ENCODE results near the gene ZDHHC12.
"Not testable (repeated sequence)": the region's sequence is repeated elsewhere in the genome, so short reads cannot be mapped to it uniquely, and the experiment has no call there.

Gene ZDHHC12

DNA sequence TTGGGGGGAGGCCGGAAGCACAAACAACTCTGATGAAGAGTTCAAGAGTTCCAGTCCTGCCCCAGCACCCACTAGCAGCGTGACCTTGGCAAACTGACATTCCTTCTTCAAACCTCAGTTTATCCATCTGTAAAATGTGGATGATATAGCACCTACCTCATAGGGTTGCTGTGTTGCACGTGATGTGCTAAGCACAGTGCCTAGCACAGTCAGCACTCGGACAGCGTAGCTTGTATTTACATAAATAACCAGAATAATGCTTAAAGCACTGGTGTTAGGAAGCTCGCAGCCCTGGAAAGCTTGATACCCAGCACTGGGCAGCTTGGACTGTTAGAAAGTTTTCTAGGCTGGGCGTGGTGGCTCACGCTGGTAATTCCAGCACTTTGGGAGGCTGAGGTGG is 16.5 kb downstream of the ZDHHC12 start:
- no peak for DNase-seq (ENCODE audit: low spot score)

DNA sequence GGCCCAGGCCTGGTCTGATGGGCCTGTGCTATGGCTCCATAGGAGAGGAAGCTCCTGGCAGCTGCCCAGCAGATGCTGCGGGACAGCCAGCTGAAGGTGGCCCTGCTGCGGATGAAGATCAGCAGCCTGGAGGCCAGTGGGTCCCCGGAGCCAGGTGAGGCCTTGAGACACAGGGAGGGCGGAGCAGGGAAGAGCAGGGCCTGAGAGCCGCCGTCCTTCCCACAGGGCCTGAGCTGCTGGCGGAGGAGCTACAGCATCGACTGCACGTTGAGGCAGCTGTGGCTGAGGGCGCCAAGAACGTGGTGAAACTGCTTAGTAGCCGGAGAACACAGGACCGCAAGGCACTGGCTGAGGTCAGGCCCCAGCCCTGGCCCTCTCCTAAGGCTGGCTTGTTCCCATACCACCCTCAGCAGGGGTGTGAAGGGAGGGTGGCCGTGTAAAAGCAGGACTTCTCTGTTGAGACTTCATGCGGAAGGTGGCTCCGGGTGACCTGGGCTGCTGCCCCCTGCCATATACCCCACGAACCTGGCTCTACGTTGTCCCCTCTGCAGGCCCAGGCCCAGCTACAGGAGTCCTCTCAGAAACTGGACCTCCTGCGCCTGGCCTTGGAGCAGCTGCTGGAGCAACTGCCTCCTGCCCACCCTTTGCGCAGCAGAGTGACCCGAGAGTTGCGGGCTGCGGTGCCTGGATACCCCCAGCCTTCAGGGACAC is 17.1 kb downstream of the ZDHHC12 start:
- DNase-seq (ENCODE audit: low spot score), result no peak

DNA sequence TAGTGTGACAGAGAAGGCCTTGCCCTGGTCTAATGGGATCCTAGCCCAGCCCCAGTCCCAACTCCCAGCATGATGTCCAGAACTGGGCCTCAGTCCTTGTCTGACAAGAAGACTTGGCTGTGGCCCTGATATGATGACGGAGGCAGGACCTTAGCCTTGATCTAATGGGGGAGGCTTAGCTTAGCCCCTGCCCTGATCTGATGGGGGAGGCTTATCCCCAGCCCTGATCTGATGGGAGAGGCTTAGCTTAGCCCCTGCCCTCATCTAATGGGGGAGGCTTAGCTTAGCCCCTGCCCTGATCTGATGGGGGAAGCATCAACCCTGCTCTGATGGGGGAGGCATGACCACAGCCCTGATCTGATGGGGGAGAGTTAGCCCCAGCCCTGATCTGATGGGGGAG is 17.9 kb downstream of the ZDHHC12 start:
- no peak for DNase-seq (ENCODE audit: low spot score)

DNA sequence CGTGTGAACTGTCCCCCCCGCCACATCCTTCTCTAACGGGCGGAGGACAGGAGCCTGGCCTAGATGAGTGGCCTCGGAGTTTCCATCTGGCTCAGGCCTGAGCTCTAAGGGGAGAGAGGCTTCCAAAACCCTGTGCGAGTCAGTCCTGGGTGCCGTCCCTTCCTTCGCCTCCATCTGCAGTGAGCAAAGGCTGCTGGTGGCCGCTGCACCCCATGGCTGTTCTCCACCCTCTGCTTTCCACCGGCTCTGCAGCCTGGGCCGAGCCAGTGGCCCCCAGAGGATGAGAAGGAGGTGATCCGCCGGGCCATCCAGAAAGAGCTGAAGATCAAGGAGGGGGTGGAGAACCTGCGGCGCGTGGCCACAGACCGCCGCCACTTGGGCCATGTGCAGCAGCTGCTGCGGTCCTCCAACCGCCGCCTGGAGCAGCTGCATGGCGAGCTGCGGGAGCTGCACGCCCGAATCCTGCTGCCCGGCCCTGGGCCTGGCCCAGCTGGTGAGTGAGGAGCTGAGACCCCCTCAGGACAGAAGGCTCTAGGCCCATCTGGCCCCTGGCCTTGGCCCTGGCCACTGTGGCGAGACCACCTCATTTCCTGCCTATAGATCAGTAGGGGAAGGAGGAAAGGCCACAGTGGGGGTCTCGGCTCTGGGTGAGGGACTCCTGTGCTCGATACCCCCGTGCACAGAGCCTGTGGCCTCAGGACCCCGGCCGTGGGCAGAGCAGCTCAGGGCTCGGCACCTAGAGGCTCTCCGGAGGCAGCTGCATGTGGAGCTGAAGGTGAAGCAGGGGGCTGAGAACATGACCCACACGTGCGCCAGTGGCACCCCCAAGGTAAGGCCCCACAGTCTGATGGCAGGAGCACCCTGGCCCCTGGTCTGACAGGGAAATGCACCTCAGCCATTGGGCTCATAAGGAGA is 18.6 kb downstream of the ZDHHC12 start:
- no peak for DNase-seq (ENCODE audit: low spot score)

DNA sequence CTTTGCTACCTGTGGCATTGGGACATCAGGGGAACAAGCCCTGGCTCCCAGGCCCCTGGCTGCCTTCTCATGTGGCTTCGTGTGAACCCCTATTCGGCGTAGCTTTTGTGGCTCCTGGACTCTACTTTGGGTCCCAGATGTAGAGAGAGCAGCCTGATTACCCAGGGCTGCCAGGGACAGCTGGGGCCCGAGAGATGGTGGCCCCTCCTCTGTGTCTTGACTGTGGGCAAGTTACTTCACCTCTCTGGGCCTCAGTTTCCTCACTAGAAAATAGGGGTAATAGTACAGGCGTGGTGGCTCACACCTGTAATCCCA is 19.6 kb downstream of the ZDHHC12 start:
- DNase-seq (ENCODE audit: low spot score), result no peak

DNA sequence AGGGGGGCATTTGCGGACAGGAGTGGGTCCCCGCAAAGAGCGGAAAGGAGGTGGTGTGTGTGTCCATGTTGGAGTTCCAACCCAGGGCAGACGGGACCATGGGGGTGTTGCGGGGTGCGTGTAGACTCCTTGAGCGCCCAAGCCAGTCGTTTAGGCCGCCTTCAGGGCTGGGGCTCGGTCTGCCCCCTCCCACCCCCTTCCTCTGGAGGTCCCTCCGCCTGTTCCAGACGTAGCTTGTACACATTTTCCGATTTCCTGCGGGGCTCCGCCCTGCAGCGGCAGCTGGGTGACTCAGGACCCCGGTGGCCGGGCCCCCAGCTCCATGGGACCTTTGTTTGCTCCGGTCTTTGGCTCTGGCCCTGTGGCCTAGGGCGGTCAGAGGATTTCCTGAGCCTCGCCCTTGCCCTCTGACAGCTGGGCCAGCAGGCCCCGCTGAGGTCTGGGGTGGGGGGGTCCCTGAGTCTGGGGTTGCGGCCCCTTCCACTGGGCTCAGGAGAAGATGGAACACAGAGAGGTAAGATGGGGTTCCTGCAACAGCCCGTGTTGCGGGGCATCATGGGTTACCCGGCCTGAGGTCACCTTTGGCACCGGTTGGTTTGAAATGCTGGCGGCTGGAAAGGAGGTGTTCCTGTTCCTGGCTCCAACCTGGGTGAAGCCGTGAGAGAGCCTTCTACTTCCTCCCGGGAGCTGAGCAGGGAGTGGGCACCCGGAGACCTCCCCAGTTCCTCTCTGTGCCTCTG is 20.1 kb downstream of the ZDHHC12 start:
- DNase-seq (ENCODE audit: low spot score), result no peak

DNA sequence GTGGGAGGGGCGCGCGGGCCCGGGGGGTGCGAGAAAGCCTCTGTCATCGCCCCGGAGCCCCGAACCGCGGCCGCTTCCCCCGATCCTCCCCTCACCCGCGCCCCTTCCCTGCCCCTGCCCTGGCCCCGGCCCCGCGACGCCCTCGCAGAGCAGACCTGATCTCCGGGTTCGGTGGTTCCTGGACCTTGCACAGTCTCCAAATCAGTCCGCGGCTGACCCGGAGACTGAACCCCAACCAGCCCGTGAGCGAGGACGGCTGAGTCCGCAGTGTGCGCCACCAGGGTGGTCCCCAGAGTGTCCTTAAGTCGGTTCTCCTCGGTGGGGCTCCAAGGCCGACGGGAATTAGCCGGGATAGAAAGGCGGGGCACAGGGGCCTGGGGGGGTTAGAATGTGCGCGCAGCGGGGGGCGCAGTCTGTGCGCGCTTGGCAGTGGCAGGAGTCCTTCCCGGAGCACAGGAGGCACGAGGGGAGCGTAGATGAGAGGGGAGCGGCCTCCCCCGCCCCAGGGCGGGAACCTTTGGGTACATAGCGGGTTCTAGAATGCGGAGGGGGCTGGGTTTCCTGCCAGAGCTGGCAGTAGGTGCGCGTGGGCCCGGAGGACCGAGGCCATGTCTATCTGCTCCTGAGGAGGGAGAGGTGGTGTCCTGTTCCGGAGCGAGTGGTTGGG is 20.8 kb downstream of the ZDHHC12 start:
- no peak for DNase-seq (ENCODE audit: low spot score)

DNA sequence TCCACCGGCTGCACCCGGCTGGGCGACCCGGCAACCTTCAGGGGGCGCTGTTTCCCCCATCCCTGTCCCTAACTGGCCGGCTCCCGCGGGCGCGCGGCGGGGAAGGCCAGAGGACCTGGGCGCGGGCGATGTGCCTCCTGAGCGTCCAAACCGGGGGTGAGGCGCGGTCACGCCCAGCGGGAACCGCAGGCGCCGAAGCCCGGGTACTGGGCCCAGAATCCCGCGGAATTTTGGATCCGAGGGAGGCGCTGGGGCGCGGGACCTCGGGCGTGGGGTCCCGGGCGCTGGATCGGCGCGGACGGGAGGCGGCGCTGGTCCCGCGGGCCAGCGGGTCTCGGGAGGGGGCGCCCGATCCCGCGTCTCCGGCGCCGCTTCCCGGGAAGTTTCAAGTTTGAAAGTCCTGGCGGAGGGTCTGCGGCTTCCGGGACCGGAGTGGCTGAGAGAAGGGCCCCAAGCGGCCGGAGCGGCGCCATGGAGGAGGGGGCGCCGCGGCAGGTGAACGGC is 21.4 kb downstream of the ZDHHC12 start, which contains the start of gene PKN3:
Gene PKN3 (plus strand): TSS at position 59 of the 504 bp plus-strand sequence. CDS start 413 bp downstream, at position 472.
- peak; percentile 80 for DNase-seq (ENCODE audit: low spot score)

DNA sequence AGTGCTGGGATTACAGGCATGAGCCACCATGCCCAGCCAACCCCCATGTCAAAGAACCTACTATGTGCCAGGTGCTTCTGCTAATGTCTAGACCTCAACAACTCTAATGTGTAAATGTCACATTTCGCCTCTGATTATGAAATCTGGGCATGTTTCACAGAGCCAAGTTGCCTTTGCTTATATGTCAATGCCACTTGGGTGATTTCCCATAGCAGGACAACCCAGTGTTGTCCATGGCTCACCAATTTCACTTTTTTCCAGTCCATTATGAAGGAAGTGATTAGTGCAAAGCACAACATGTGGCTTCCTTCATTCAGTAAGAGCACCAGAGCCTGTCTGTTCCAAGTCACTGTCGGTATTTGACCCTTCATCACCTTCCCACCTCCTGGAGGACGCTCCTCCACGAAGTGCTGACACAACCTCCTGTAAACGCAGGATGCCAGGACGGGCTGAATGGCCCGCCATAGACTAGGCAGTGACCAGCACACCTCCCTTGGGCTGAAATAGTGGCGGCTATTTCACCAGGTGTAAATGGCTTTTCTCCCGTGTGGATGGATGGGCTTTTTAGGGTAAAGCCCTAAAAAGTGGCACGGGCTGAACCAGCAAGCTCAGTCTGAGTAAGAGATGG is 22.6 kb downstream of the ZDHHC12 start:
- DNase-seq (ENCODE audit: low spot score), result no peak

DNA sequence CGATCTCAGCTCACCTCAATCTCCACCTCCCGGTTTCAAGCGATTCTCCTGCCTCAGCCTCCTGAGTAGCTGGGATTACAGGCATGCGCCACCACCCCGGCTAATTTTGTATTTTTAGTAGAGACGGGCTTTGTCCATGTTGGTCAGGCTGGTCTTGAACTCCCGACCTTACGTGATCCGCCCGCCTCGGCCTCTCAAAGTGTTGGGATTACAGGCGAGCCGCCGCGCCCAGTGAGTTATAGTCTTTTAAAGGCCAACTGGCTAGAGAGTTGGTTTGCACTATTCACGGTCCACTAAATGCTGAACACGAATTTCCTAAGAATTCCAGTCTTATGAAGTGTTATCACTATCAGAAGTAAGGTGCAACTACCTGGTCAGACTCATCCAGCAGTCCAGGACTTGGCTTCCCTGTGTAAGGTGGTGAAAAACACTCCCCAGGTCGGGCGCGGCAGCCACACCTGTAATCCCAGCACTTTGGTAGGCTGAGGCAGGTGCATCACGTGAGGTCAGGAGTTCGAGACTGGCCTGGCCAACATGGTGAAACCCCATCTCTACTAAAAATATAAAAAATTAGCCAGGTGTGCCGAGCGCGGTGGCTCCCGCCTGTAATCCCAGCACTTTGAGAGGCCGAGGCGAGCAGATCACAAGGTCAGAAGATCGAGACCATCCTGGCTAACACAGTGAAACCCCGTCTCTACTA is 24.7 kb downstream of the ZDHHC12 start:
- DNase-seq (ENCODE audit: low spot score), result not testable (repeated sequence)

DNA sequence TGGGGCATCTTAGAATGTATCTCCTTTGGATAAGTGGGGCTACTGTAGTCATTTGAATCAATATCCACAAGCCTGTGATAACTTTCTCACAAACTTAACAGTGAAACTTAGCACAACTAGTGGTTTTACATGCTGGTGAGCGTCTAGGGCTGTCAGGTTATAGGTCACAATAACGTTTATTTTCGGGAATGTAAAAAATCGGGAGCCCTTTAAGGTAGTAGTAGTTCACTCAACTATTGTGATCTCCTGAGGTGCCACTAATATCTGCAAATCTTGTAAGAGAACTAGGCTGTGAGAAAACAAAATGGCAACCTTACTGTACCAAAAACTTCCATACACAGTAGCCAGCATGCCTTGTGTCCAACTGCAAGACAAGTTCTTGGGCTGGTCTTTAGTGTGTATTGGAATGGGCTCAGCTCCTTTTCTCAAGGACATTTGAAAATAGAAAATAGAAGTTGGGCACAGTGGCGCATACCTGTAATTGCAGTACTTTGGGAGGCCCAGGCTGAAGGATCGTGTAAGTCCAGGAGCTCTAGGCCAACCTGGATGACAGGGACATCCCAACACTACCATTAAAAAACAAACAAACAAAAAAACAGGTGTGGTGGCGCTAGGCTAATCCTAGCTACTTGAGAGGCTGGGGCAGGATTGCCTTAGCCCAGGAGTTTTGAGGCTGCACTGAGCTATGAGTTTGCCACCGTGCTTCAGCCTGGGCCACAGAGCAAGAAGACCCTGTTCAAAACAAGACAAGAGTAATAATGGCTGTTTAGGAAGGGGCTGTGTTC is 26.8 kb downstream of the ZDHHC12 start:
- DNase-seq (ENCODE audit: low spot score), result no peak

DNA sequence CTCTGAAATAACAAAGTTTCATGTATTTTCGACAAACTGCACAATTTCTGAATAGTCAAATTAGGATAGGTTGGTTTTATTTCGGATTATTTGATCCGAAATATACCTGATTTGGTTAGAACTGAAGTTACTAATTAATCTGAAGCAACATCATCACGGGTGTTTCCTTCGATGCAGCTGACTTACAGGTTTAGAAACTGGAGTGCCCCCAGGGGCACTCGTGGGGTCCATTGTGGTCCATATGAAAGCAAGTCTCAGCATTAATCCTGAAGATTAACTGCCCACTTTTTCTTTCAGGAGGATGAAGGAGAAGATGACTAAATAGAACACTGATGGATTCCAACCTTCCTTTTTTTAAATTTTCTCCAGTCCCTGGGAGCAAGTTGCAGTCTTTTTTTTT is 29.6 kb downstream of the ZDHHC12 start:
- no peak for DNase-seq (ENCODE audit: low spot score)

DNA sequence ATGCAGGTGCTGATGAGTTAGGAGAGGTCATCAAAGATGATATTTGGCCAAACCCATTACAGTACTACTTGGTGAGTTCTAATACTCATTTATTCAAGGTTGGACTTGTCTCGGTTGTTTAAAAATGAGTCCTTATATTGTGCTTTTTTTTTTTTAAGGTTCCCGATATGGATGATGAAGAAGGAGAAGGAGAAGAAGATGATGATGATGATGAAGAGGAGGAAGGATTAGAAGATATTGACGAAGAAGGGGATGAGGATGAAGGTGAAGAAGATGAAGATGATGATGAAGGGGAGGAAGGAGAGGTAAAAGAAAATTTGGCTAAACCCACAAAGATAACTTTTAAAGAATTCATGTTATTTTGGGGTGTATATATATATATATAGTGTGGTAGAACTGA is 30.2 kb downstream of the ZDHHC12 start:
- not testable (repeated sequence) for DNase-seq (ENCODE audit: low spot score)

DNA sequence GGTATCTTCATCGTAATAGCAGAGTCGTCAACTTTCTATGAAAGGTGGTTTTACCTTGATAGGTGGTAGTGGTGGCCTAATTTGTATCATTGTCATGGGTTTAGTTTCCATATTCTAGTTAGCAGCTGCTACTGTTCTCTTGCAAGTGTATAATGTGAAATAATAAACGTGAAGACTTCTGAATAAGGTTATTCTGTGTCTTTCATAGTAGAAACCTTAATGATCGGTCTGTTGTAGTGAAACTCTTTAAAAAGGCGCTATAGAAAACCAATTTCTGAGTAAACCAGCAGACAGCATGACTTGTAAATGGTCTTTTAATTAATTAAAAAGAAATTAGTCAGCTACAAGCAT is 33.3 kb downstream of the ZDHHC12 start:
- DNase-seq (ENCODE audit: low spot score), result no peak

DNA sequence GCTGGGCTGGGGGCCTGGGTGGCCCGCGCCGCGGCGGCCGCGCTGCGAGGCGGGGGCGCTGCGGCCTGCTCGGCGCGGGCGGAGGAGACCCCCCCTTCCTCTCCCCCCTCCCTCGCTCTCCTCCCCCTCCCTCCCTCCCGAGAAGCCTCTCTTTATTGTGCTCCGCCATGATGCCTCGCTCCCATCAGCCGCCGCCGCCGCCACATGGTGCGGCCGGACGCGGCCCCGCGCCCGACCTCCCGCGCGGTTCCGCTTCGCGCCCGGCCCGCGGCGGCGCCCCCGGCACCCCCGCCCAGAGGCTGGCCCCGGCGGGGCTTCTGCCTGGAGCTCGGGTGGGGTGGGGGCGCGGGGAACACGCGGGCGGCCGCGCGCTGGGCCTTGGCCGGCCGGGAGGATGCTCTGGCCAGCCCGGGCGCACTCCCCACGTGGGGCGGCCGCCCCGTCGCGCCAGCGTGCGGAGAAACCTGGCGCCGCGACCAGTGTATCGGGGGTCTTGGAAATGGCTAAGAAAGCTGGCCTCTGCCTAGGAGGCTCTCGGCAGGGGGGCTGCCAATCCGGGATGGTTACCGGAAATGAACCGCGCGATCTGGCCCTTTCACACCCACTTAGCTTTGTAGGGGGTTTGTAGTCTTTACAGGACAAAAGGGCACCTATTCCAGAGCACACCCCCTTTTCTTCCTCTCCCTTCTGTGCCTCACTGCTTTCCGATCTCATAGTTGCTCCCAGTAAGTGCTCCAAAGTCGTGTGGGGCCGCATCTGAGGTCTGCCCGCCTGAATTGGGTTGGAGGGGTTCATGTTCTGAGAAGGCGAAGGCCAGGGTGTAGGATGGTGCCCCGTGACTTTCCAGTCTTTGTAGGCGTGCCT is 33.9 kb downstream of the ZDHHC12 start:
- peak; percentile 29 for DNase-seq (ENCODE audit: low spot score)

DNA sequence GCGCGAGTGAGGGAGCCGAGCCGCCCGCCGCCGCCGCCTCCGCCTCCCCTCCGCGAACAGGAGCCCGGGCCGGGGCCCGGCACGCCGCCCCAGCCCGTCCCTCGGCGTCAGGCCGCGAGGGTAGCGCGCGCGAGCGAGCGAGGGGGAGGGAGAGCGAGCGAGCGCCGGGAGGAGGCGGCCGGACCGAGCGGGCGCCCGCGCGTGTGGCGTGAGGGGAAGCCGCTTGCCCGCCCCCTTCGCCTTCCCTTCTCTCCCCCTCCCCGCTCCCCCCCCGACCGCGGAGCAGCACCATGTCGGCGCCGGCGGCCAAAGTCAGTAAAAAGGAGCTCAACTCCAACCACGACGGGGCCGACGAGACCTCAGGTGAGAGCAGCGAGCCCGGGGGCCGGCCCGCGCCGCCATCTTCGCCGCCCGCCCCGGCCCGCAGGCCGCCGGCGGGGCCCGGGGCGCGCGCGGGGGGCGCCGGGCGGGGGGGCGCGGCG is 34.6 kb downstream of the ZDHHC12 start:
- no peak for DNase-seq (ENCODE audit: low spot score)

DNA sequence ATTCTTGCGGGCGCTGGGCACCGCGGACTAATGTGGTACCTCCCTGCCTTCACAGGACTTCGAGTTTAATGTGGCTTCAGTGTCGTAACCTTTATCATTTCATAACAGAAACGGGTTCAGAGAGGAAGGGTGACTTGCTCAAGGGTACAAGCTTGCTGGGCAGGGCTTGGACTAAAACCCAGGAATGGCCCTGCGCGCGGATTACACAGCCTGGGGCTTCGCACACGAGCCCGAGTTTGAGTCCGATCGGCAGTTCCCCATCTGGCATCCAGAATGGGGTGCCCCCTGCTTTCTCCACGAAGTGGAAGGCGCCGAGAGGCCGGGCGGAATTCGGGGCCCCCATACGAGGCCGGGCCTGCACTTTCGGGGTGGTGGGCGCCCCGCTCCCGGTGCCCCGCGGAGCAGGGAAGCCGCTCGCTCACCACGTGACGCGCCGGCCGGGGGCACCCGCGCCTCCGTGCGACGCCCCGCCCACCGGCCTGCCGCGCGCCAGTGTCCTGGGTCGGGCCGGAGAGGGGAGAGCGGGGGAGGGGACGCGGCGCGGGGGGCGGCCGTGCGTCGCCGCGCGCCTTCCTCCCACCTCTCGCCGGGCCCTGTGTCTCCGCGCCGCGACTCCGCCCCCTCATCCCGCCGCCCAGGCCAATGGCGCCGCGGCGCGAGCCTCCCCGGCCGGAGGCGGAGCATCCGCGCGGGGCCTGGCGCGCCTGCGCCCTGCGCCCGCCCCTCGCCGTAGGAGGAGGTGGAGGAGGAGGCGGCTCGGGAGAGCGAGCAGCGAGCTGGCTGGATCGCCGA is 35.2 kb downstream of the ZDHHC12 start, which contains the start of gene SET:
Gene SET (plus strand): TSS at position 722 of the 792 bp plus-strand sequence. CDS start 361 bp downstream, outside the sequence.
- DNase-seq (ENCODE audit: low spot score), result peak; percentile 93

DNA sequence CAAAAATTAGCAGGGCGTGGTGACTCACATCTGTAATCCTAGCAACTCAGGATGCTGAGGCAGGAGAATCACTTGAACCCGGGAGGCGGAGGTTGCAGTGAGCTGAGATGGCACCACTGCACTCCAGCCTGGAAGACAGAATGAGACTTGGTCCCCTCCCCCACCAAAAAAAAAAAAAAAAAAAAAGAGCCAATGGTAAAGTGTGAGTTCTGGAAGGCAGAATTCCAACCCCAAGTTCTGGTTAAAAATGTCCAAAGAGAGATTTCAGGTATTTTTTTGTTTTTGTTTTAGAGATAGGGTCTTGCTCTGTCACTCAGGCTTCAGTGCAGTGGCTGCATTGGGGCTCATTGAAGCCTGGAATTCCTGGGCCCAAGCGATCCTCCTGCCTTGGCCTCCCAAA is 36.5 kb downstream of the ZDHHC12 start:
- DNase-seq (ENCODE audit: low spot score), result no peak

Data from hematopoietic multipotent progenitor cell treated with erythropoietin and hydrocortisone succinate and interleukin-3 and kit ligand, for 15 days (in vitro differentiated cells).